CD4-positive, alpha-beta T cell treated with Interleukin-1 beta for 1 hour (primary cell): Measurements from ENCODE around the gene PACRGL.
A peak's percentile ranks its signal among the peaks of the same experiment; 100 is the strongest.
"Not testable (repeated sequence)": the region's sequence is repeated elsewhere in the genome, so short reads cannot be mapped to it uniquely, and the experiment has no call there.

Source experiments
- DNase-seq, 2 donors: peaks; one replicate each; pipeline ENCODE4 v3.0.0-alpha.2; 2020 to 2022

Gene PACRGL

GRCh38 chr4:20724915-20725314 is 24.7 kb downstream of the PACRGL start:
- no peak for DNase-seq

DNA sequence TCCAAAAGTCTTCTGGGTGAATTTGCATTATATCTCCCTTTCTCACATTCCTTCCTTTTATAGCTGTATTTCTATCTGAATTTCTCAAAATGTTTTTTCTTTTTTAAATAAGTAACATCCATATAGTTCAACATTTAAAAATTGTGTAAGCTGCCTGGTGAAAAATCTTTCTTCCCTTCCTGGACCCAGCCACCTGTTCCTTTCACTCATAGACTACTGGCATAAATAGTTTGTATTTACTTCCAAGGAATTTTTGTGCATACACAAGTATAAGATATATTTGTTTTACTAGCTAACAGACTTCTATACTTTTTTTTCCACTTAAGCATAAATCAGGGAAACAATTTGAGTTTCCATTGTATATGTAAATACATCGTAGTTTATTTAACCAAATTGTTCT is 35.7 kb downstream of the PACRGL start:
- DNase-seq = no peak

- DNase-seq = not testable (repeated sequence)
Measured at GRCh38 chr4:20746000-20746399, 45.7 kb downstream of the PACRGL start.

GRCh38 chr4:20752641-20753040 is 52.4 kb downstream of the PACRGL start:
- no peak for DNase-seq

DNA sequence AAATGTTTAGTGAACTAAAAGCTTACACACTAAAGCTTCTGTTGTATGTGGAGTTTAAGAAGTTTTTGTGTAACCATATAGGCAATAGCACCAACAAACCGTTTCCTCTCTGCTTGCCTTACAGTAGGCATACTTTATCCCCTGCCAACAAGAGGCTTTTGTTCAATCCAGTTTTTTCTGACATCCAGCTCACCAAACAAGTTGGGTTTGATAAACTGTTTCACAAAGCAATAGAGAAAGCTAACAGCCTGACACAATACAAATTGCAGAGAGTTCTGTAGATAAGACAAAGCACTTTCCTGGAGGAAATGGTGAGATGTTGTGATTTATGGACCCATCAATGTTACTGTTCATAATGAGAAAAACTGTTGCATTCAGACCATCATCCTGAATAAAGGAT is 53.8 kb downstream of the PACRGL start:
- no peak for DNase-seq

DNA sequence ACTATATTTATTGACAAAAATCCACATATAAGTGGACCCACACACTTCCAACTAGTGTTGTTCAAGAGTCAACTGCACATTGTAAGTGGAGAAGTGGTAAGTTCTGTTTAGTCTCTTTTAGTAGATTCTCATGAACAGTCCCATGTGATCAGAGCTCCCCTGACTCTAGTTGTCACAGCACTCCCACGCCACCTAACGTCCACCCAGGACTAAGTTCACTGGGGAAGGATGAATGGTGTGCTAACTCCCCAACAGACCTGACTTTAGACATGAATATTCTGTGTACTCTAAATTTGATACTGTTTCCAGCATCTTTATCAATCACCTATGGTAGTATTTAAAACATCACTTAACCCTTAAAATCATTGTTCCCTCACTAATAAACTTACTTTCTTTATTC is 59.8 kb downstream of the PACRGL start:
- DNase-seq = no peak

GRCh38 chr4:20761382-20761781 is 61.1 kb downstream of the PACRGL start:
- DNase-seq = no peak

DNA sequence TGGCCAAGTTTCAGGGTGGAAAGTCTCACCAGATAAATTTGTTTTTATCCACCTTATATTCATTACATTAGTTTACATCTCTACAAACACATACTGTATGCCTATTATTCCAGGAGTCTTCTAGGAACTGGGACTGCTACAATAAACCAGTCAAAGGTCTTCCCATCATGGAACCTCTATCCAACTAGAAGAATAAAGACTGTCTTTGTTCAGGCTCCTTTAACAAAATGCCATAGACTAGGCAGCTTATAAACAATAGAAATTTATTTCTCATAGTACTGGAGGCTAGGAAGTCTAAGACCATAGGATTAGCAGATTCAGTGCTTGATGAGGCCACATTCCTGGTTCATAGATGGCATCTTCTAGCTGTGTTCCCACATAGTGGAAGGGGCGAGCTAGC is 61.6 kb downstream of the PACRGL start:
- DNase-seq = no peak

DNA sequence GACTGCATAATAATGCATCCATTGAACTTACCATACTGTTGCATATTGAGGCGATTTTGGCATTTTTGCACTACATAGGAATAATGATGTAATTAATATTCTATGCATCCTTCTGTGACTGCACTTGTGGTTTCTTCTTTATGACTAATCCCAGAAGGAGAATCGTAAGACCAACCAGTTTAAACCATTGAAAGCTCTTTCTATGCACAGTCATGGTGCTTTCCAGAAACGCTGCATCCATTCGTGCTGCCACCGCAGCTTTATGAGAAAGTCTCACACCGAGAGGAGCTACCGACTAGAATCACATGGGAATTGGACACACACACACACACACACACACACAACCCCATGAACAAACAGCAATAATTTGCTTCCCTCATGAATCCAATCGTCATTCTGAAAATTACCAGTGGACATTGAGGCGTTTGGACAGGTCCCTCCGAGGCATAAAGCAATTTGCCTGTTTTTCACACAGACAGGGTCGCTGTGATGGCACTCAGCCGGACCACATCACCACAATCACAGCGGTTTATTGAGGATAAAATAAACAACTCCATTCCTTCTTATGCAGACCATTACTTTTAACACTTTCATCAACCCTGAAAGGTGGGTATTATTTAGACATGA is 64.2 kb downstream of the PACRGL start:
- DNase-seq = no peak

GRCh38 chr4:20773144-20773997 is 73.1 kb downstream of the PACRGL start:
- DNase-seq = peak in 1 of 2 donors; percentile 36

GRCh38 chr4:20778896-20779295 is 78.6 kb downstream of the PACRGL start:
- no peak for DNase-seq

DNA sequence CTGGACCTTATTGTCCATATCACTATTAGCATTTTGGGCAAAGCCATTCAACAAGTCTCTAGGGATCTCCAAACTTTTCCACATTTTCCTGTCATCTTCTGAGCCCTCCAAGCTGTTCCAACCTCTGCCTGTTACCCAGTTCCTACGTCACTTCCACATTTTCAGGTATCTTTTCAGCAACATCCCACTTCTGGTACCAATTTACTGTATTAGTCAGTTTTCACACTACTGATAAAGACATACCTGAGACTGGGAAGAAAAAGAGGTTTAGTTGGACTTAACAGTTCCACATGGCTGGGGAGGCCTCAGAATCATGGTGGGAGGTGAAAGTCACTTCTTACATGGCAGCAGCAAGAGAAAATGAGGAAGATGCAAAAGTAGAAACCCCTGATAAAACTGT is 82.9 kb downstream of the PACRGL start:
- DNase-seq = not testable (repeated sequence)

DNA sequence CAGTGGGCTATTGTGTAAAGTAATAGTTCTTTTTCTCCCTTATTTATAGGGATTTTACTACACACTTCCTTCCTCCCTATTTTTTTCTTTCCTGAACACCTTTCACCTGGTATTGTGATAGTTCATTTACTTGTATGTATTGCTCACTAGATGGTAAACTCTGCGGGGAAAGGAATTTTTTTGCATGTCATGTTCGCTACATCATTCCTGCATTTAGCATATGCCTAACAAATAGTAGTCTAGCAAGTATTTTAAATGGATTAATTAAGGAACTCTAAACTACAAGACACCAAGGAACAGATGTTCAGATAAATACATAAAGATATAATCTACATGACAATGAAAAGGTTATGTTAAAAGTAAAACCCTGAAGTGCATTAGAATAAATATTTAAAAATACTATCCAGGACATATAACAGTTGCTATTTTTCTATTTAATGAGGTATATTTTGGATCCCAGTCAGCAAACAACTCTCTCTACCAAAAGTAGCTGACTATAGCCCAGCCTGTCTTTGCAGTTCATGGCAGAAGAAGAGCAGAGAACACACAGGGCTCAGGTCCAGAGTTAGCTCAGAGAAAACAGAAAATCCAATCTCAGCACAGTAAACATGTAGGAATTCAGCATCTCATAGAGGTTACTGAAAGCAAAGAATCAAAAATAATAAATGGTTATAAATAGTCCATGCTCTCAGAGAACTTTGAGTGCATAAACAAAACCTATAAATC is 87.8 kb downstream of the PACRGL start:
- no peak for DNase-seq
